HepG2 (cell line): ENCODE measurements around the gene TLCD3B. TPM values are rescaled to one million over a fixed set of nuclear protein-coding genes. Genes with fewer than 3 reads are reported as not detected.

Source experiments
- ATAC-seq: fragments of 200-7000 bp; cut with Tn5 transposase; 3 replicates; pipeline ENCODE4 v1.9.1; 2020; ENCODE audit warnings: mild to moderate bottlenecking, moderate library complexity
- BruUV-seq: library from RNA; stranded (reverse); fragments of 400-500 nt; replicated peaks from 2 replicates; lab custom pipeline; 2021; lab: Mats Ljungman, UMichigan
- CTCF ChIA-PET: fragments of 300-600 bp; formaldehyde crosslinking; extraction: SDS; loops from one replicate; lab custom pipeline; 2021; ENCODE audit warnings: low total read pairs, inconsistent platforms, low intra/inter-chr PET ratio; lab: Yijun Ruan, JAX
- POLR2A ChIA-PET: fragments of 350-600 bp; sonication (Branson Sonifier 250); formaldehyde crosslinking; loops from one replicate; lab custom pipeline; 2020; ENCODE audit warnings: antibody characterized with exemption, inconsistent platforms; lab: Yijun Ruan, JAX
- DNase-seq: peaks from one replicate; pipeline ENCODE4 v3.0.0-alpha.2; 2015; ENCODE audit warnings: low spot score
- FAIRE-seq: peaks from 3 replicates; lab custom pipeline; 2011; peaks lifted over from hg19 to GRCh38; lab: Jason Lieb, UNC
- H2AFZ ChIP-seq: one replicate; pipeline ENCODE4 v1.6.1; 2011; ENCODE audit warnings: low read length, inconsistent platforms
- H3K27ac ChIP-seq: fragments of 300-600 bp; 3 replicates; pipeline ENCODE4 v1.8.0; 2011; ENCODE audit warnings: mixed run types, mild to moderate bottlenecking, mixed read lengths, low read length, inconsistent platforms; ENCODE audit not compliant: insufficient read depth; ENCODE audit errors: extremely low read length
- H3K27me3 ChIP-seq, 2 experiments: fragments of 200-600 bp in 1 of 2; 2 replicates in 1 of 2; 3 replicates in 1 of 2; pipeline versions ENCODE4 v1.6.0 to v1.8.0; 2011; ENCODE audit warnings: low read length in 2 of 2, mild to moderate bottlenecking in 2 of 2, moderate library complexity in 2 of 2, inconsistent platforms in 1 of 2; ENCODE audit not compliant: insufficient read depth in 2 of 2, control insufficient read depth in 1 of 2
- H3K36me3 ChIP-seq, 2 experiments: fragments of 200-600 bp in 1 of 2; replicated peaks in 1 of 2; 2 replicates in 1 of 2; 3 replicates in 1 of 2; pipeline versions ENCODE4 v1.5.1 to v1.8.0; 2011; ENCODE audit warnings: low read length in 2 of 2, inconsistent platforms in 1 of 2; ENCODE audit not compliant: insufficient read depth in 2 of 2, control insufficient read depth in 1 of 2
- H3K4me1 ChIP-seq: 2 replicates; pipeline ENCODE4 v1.5.1; 2012; ENCODE audit warnings: low read length, inconsistent platforms; ENCODE audit not compliant: insufficient read depth
- H3K4me2 ChIP-seq: 2 replicates; pipeline ENCODE4 v1.6.0; 2011; ENCODE audit warnings: low read depth, low read length, inconsistent platforms
- H3K4me3 ChIP-seq, 3 experiments: fragments of 200-600 bp in 1 of 3; sonication (generic), shearing (Covaris generic) in 1 of 3; replicated peaks in 1 of 3; 2 replicates each; pipeline ENCODE4 v1.5.1; 2011 to 2016; ENCODE audit warnings: low read length in 3 of 3, inconsistent platforms in 2 of 3, low read depth in 2 of 3, mild to moderate bottlenecking in 2 of 3, control low read depth in 1 of 3, mixed read lengths in 1 of 3; ENCODE audit not compliant: insufficient read depth in 1 of 3
- H3K79me2 ChIP-seq: one replicate; pipeline ENCODE4 v1.6.1; 2011; ENCODE audit warnings: low read length, inconsistent platforms; ENCODE audit not compliant: insufficient read depth
- H3K9ac ChIP-seq: 2 replicates; pipeline ENCODE4 v1.6.0; 2011; ENCODE audit warnings: mild to moderate bottlenecking, low read depth, low read length, inconsistent platforms; ENCODE audit not compliant: insufficient read depth
- H3K9me3 ChIP-seq: 2 replicates; pipeline ENCODE4 v1.5.1; 2012; ENCODE audit warnings: mild to moderate bottlenecking, low read length
- H4K20me1 ChIP-seq: 2 replicates; pipeline ENCODE4 v1.6.0; 2011; ENCODE audit warnings: inconsistent platforms, mild to moderate bottlenecking, low read length, moderate library complexity; ENCODE audit not compliant: insufficient read depth
- CAMTA2 ChIP-seq: sonication (generic); formaldehyde crosslinking; IDR thresholded peaks from 2 replicates; pipeline ENCODE4 v1.4.0; 2020; ENCODE audit warnings: mild to moderate bottlenecking, missing genetic modification reagents, borderline replicate concordance
- FOXC1 ChIP-seq: sonication (generic); formaldehyde crosslinking; IDR thresholded peaks from 2 replicates; pipeline ENCODE4 v1.8.0; 2022; ENCODE audit warnings: mild to moderate bottlenecking, missing genetic modification reagents, borderline replicate concordance
- NFIB ChIP-seq: sonication (generic); formaldehyde crosslinking; IDR thresholded peaks from 2 replicates; pipeline ENCODE4 v1.9.0; 2021; ENCODE audit warnings: missing genetic modification reagents, mild to moderate bottlenecking, borderline replicate concordance
- RFXANK ChIP-seq: IDR thresholded peaks from 2 replicates; pipeline ENCODE4 v1.6.1; 2016
- SMAD1 ChIP-seq: sonication (generic); formaldehyde crosslinking; IDR thresholded peaks from 2 replicates; pipeline ENCODE4 v1.4.0; 2020; ENCODE audit warnings: missing genetic modification reagents, low read depth, mild to moderate bottlenecking, borderline replicate concordance
- WIZ ChIP-seq: sonication (generic); formaldehyde crosslinking; IDR thresholded peaks from 2 replicates; pipeline ENCODE4 v1.5.1; 2020; ENCODE audit warnings: mild to moderate bottlenecking, missing genetic modification reagents
- ZFP41 ChIP-seq: sonication (generic); formaldehyde crosslinking; IDR thresholded peaks from 2 replicates; pipeline ENCODE4 v1.4.0; 2020; ENCODE audit warnings: mild to moderate bottlenecking, missing genetic modification reagents, borderline replicate concordance
- ZNF3 ChIP-seq: IDR thresholded peaks from 2 replicates; pipeline ENCODE4 v1.7.0; 2017; ENCODE audit warnings: inconsistent platforms
- ZNF350 ChIP-seq: sonication (generic); formaldehyde crosslinking; IDR thresholded peaks from 2 replicates; pipeline ENCODE4 v1.4.0; 2020; ENCODE audit warnings: mild to moderate bottlenecking, low read depth, missing genetic modification reagents, borderline replicate concordance
- ZNF430 ChIP-seq: sonication (generic); formaldehyde crosslinking; IDR thresholded peaks from 2 replicates; pipeline ENCODE4 v1.9.0; 2021; ENCODE audit warnings: mild to moderate bottlenecking, missing genetic modification reagents
- ZNF569 ChIP-seq: sonication (generic); formaldehyde crosslinking; IDR thresholded peaks from 2 replicates; pipeline ENCODE4 v1.5.0; 2020; ENCODE audit warnings: mild to moderate bottlenecking, missing genetic modification reagents, moderate library complexity, borderline replicate concordance
- WGBS: methylation state at CpG from one replicate; pipeline ENCODE4 v1.1.6; 2017; ENCODE audit warnings: low lambda C conversion rate; 5-methylcytosine and 5-hydroxymethylcytosine counted together
- in situ Hi-C: cut with HindIII; loops from 2 replicates; pipeline ENCODE4 v1.10.0; 2017; ENCODE audit warnings: low pct_unique_long_range_greater_than_20kb; ENCODE audit not compliant: extremely low pct_ligation_motif_present
- intact Hi-C: fragments of 100-400 bp; cut with micrococcal nuclease; formaldehyde crosslinking; loops from one replicate; pipeline ENCODE4 v1.10.0; 2022; ENCODE audit not compliant: unreplicated experiment
- polyA plus RNA-seq, 8 experiments: library from polyadenylated mRNA; depleted of rRNA in 3 of 8; stranded (reverse) in 7 of 8; unstranded in 1 of 8; fragments of >200 nt; fragmentation: Illumina TruSeq in 4 of 8; extraction: Trizol in 4 of 8; gene quantifications; 2 replicates each; pipeline versions ENCODE4 v1.2.1 to v1.2.3, GENCODE V29; 2011 to 2016; ENCODE audit warnings: low read depth in 4 of 8, missing spikeins in 1 of 8, mixed read lengths in 1 of 8; ENCODE audit not compliant: insufficient read depth in 1 of 8
- total RNA-seq, 5 experiments: library from RNA; depleted of rRNA; stranded (reverse); fragments of >200 nt; fragmentation: Illumina TruSeq; extraction: Trizol; gene quantifications; 2 replicates each; pipeline ENCODE4 v1.2.3, GENCODE V29; 2016; ENCODE audit warnings: low read depth in 1 of 5

TLCD3B gene
- total and polyA plus RNA-seq, 2 of the 13 experiments (the other 11 are each of a cell fraction or from before 2014, with no cell fraction given), result not detected

DNA sequence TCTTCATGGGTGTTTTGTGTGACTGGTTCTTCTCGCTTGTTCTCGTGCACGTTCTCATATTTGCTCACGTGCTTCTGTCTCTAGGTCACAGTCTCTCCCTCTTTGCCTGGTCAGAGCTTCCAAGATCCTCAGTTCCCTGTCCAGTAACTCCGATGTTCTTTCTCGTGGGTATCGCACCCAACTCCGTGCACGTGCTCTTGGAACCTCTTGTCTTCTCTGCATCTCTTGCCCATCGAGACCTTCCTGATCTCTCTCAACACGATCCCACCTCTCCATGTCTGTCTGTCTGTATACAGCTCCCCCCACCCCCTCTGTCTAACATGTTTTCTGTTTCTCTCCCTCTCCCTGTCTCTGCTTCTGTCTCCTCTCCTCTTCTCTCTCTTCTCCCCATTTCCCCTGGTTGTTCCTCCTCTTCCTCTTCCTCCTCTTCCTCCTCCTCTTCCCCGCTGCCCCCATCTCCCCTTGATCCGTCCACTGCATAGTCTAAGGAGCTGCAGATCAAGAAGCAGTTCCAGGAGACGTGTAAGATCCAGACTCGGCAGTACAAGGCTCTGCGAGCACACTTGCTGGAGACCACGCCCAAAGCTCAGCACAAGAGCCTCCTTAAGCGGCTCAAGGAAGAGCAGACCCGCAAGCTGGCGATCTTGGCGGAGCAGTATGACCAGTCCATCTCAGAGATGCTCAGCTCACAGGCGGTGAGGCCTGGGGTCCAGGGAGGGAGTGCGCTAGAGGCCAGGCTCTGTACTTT lies 41.8 kb downstream of the TLCD3B start:
- no peaks in the 10 kb centered on the region for H4K20me1 ChIP-seq
- POLR2A ChIA-PET, result interaction anchor here (1.0 kb wide), 1 partner anchor 16 kb away, joined by 3 read pairs; no protein-coding TSS in a partner anchor
- H3K4me2 ChIP-seq, result no peak overlapping the region
- intact Hi-C loops (no loop called here), in situ Hi-C loops (no loop called here)
- no peak for DNase-seq
- H3K9ac ChIP-seq, result no peak overlapping the region
- FAIRE-seq, result no peak
- CTCF ChIA-PET, result no interaction called here
- H3K36me3 ChIP-seq, result peaks cover 45 to 86% of the 10 kb centered on the region in 2 experiments
- no peaks in the 10 kb centered on the region for H3K79me2 ChIP-seq
- no peak overlapping the region for H3K27ac ChIP-seq
- no peaks in the 10 kb centered on the region for H3K9me3 ChIP-seq
- ATAC-seq, result no peak
- no peak for TF ChIP-seq ZNF3 (CRISPR knock-in tag)
- no peak for TF ChIP-seq SMAD1
- TF ChIP-seq CAMTA2 (CRISPR knock-in tag), result no peak
- TF ChIP-seq ZNF350 (CRISPR knock-in tag), result no peak
- no peak for TF ChIP-seq WIZ (CRISPR knock-in tag)
- TF ChIP-seq ZNF430 (CRISPR knock-in tag), result no peak
- no peak for TF ChIP-seq RFXANK (CRISPR knock-in tag)
- no peak for TF ChIP-seq ZNF569 (CRISPR knock-in tag)
- TF ChIP-seq NFIB (CRISPR knock-in tag), result no peak
- no peak for TF ChIP-seq ZFP41
- no peak for TF ChIP-seq FOXC1 (CRISPR knock-in tag)
- WGBS, result 96% methylated on average over 23 of the region's 23 CpGs
- 0 out of 2 replicates have a peak, but pooled peaks cover under 1% of the 10 kb centered on the region for H3K4me1 ChIP-seq
- no TSS peak for BruUV-seq
- H2AFZ ChIP-seq, result no peak overlapping the region
- H3K4me3 ChIP-seq, result no peak overlapping the region
- no peaks in the 10 kb centered on the region for H3K27me3 ChIP-seq
